Activated T-helper 1 cell treated with anti-CD3 and anti-CD28 coated beads, Interleukin-2, amount 50 U/mL, for 16 hours (primary cell): Measurements from ENCODE around the gene ARHGAP21.

Source experiments
- DNase-seq, 2 donors: peaks; one replicate each; pipeline ENCODE4 v3.0.0-alpha.2; 2020; ENCODE audit warnings: low read depth in 1 of 2, low spot score in 1 of 2

Gene ARHGAP21

DNA sequence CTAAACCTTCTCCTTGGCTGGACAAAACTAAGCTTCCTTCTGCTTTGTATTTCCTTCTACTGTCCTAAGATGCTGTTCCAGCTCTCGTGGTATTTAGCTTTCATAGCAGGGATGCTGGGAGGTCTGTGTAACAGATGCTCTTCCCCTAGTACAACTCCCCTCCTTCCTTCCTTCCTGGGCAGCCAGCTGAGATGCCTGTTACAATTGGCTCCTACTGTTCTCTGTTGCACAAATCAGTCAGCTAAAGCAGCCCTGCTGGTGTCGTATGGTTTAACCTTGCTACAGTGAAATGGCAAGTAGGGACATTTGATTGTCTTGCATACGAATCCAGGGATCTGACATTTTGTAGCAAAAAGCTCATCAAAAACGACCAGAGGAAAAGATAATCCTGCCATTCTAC lies 143.8 kb downstream of the ARHGAP21 start:
- no peak for DNase-seq

DNA sequence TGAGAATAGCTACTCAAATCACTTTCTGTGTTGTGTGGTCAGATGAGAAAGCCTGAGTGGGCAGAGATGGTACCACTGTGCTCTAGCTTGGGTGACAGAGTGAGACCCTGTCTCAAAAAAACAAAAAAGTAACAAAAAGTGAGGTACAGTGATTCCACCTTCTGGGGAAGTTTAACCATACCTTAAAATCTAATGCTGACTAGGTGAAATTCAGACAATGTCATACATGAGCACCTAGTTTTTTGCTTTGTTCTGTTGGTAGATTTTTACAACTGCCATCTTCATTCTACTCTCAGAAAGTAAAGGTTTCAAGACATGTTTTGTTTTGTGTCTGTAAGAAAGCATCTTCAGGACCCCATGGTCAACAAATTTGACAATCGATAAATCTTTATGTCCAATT lies 144.2 kb downstream of the ARHGAP21 start:
- no peak for DNase-seq

DNA sequence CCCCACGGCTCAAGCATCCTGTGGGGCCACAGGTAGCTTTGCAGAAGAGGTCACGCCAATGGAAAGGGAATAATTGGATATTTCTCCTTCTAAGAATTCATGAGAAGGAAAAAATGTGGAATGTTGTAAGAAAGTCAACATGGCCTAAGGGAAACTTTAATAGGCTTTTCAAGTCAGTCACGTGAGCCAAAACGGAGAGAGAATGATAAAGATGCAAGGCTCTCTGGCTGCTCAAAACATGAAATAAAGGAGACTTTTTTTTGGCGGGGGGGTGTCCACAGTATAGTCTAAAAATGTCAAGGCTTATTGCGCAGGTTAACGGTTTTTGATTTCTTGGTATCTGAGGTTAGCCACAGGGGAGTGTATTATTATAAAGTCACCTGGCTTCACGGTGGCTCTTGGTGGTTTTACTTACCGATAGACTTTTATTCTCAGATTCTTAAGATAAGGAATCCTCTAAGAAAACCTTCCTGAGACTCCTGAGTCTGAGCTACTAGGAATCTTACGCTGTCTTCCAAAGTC lies 148.1 kb downstream of the ARHGAP21 start:
- DNase-seq: no peak

DNA sequence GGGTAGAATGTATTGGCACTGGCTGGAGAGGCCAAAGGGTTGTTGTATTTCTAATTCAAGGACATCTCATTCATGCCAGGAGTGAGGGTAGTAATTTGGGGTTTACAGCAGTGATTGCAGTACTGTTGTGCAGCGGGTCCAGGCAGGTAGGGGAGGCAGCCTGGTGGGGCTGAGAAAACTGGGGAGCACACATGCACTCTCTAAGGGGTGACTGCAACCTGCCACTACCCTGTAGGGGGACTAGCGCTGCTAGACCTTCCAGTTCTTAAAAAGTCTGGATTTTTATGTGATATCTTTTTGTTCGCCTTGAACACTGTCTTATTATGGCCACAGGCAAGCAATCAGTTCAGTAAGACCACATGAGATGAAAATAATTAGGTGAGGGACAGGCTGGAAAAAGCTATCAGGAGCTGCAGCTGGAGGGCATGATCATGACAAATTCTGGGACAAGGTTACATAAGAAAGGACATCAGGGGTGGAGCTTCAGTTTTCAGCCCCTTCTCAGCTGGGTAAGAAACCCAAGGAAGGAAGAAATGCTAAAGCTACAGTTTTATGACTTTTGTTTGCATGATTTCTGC lies 149.0 kb downstream of the ARHGAP21 start:
- no peak for DNase-seq

DNA sequence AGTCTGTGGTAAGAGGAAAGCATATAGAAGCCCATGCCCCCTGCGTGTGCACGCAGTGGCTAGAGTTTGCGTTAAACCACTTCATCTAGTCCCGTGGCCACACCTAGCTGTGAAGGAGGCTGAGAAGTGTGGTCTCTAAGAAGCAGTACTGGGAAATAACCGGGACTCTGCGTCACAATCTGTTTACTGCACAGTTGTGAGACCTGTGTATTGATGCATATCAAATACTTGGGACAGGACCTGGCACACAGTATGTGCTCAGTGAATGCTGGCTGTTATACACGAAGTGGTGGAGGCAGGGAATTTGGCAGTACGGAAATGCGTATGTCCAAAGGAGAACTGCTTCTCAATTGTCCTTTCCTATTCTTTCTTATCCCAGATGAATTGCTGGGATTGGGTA lies 149.5 kb downstream of the ARHGAP21 start:
- DNase-seq: no peak

DNA sequence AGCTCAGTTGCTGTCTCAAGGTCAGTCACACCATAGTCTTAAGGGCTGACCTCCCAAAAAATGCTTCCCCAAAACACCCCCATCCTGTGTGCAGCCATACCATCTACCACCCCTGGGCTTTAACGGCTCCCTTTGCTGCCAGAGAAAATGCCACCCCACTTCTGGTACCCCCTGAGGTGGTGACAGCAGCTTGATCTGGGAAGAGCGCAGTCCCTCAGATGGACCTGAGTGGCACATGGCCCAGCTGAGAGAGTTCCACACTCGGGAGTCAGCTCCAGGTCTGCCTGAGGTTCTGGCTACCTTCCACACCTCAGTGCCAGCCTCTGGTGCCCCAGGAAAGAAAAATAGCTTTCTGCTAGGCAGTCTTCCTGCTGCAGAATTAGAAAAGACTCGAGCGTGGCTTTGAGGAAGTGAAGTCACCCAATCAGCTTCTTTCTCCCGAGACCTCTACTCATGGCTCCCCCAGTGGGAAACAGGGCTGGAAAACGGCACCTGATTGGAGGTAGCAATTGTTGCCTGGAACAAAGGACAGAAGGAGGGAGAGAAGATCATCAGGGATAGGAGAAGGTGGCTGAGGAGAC lies 151.7 kb downstream of the ARHGAP21 start:
- no peak for DNase-seq

DNA sequence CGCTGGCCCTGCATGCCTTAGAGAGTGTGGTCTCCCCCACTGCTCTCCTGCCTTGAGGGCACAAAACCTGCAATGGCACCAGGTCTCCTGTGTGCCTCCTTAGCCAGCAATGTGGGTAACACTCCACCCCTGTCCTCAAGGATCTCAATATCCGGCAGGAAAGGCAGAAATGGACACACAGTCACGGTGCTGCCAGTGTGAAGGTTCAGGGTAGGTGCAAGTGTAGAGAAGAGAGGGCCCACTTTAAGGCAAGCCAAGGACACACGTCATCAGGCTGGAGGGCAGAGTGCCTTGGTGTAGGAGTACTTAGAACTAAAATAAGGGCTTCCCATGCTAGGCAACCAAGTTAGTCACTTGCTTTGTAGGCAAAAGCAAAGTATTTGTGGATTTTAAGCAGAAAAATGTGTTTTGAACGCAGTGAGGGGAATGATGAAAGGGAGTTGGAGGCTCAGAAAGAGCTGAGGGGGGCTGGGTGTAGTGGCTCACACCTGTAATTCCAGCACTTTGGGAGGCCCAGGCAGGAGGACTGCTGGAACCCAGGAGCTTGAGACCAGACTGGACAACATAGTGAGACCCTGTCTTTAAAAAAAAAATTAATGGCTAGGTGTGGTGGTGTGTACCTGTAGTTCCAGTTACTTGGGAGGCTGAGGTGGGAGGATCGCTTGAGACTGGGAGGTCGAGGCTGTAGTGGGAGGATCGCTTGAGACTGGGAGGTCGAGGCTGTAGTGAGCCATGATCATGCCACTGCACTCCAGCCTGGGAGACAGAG lies 152.8 kb downstream of the ARHGAP21 start:
- DNase-seq: no peak

DNA sequence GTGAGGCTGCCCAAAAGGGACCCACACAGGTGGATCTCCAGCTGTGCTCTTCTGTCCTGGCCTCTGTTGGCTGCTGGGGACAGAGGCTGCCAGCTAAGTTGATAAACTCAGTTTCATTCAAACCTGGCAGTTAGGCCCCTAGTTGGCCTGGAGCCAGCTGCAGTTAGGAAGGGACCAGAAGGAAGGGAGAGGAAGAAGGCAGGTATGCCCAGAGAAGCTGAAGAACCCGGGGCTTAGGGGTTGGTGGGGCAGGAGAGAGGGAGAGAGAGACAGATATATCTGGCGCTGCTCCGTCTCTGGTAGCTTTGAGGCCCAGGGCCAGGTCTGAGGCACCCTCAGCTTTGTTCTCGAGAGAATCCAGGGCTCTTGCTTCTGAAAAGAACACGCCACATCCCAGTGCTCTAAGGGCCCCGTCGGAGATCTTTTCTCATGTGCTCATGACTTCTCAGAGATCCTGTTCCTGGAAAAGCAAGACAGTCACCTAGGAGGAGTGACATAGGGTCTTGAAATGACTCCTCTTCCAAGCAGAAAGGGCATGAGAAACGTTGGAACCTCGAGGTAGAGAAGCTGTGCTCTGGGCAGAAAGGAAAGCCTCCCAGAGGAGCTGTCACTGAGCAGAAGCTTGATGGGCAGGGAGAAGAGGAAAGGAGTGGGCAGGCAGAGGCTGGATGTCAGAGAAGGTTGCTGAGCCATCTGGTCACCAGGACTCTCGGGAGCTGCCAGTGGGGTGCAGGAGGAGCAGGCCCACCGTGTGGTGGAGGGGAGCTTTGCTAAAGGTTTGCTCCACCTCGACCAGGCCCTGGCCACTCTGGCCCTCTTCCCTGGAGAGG lies 153.6 kb downstream of the ARHGAP21 start:
- DNase-seq: no peak

DNA sequence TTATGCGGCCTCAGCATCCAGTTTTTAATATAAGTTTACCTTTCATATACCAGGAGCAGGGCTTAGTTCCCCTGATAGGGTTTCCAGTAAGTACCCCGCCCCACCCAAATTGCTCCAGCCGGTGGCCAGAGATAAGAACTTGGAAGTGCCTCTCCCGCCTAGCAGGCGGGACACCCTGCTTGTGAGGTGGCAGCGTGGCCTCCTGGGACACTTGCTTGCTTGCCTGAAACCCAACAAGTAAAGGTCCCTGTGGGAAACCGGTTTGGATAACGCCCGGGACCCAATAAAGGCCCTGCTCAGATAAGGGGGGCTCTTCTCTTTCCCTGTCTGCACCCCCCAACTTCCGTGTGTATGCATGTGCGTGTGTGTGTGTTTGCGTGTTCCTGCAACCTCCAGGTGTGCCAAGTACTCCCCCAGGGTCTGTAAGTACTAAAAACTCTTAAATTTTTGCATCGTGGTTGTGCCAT lies 154.3 kb downstream of the ARHGAP21 start:
- no peak for DNase-seq

DNA sequence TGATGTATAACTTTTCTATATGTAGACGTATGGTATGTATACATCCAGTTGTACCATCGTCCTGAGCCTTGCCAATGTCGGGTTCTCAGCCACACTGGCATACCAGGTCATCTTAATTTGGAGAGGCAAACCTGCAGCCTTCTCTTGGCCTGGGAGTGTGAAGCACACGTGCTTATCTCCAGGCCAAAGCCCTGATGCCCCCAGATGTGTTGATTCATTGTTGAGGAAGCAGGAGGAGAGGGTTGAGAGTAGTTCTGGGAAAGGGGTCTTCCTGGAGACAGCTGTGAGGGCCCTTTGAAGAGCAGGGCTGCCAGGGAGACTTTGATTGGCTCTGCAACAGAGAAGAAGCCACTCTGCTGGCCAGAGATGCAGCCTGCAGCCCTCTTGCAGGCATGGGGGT lies 155.6 kb downstream of the ARHGAP21 start:
- DNase-seq: no peak

DNA sequence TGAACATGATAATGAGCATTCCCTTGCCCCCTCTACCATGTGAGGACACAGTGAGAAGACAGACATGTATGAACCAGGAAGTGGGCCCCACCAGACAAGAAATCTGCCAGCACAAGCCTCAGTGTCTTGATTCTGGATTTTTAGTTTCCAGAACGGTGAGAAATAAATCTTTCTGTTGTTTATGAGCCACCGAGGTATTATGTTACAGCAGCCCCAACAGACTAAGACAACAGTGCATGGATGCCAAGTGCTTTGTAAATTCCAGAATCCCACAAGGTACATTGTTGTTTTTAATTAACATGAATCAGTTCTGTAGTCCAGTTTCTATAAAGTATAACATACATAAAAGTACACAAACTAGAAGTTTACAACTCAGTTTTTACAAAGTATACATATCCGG lies 162.2 kb downstream of the ARHGAP21 start:
- no peak for DNase-seq

DNA sequence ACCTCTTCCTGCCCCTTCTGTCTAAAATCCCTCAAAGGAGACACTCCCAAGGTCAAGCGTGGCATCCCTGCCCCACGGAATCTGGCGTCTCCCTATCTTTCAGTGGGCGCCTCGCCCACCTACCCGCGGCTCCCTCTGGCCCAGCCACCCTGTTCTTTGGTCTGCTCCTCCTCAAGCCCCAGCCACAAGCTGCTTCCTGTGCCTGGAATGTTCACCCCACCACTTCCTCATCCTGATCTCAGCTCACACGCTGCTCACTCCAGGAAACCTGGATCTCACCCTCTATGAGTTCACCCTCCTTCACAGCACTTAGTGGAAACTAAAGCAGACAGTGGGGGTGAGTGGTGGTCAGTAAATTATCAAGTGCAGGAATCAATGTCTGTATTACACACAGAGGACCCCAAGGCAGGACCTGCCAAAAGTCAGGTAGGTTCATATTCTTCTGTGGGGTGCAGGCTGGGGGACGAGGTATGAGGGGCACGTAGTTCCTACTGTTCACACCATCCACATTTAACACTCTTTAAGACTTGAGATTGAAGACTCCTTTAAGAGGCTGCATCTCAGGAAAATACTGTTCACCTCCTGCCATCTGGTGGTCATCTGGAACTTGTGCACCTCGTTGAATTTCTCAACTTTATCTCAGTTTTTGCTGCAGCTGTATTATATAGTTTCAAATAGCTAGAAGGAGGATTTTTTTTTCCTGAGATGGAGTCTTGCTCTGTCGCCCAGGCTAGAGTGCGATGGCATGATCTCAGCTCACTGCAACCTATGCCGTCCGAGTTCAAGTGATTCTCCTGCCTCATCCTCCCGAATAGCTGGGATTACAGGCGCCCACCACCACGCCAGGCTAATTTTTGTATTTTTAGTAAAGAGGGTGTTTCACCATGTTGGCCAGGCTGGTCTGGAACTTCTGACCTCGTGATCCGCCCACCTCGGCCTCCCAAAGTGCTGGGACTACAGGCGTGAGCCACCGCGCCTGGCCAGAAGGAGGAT lies 166.6 kb downstream of the ARHGAP21 start:
- no peak for DNase-seq

DNA sequence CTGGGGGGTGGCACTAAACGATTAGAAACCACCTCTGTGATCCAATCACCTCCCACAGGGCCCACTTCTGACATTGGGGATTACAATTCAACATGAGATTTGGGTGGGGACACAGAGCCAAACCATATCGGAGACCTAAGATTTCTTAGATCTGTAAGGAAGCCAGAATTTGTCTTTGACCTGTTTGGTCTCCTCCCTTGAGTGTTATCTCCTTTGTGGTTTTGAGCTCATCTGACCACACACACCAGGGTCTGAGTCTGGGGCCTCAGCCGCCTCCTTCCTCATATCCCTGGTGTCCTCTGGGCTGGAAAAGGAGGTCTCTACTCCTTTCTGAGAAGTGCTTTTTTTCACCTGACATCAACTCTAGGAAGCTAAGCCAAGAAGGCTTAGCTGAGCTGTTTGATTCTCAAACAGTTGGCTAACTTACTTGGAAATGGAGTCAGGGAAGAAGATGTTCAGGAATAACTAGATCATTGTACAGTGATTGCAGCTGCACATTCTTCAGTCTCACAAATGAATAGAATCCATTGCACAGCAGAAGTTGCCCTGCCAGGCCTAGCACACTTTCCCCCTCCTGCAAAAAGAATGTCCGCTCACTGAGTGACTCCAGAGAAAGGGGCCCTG lies 167.4 kb downstream of the ARHGAP21 start:
- DNase-seq: no peak

DNA sequence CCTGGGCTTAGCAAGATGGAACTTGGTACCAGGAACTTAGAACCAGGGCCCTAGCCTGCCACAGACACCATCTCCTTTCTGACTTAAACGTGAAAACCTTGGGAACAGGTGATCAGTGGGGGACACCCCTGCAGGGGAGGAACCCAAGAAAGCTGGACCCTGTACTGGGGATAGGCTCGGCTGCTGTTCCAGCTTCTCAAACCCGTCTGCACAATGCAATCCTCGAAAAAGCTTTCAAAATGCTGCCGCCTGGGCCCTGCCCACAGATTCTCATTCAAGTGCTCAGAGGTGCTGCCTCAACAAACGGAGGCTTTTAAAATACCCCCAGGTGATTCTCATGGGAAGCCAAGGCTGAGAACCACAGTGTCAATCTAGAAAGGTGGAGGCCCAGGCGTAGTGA lies 169.7 kb downstream of the ARHGAP21 start:
- DNase-seq: no peak

DNA sequence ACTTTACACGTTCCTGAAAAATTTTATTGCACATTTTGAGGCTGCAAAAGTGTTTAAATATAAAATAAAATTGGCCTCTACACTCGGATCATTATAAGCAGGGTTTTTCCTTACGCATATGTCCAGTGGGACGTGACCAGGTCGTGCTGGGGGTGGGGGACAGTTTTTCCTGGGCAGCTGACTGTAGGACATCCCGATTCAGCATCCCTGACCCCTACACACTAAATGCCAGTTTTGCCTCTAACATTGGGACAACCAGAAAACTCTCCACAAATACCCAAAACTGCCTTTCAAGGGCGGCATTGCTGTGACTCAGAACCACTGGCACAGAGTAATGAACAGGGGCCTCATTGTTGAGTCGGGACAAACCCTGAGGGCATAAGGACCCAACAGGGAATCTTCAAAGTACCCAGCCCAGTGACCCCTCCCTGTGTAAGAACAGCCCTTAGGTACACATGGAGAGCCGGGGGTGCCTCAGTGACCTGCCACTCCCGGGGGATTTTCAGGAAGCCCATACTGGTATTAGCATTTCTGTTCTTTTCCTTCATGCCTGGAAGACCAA lies 170.6 kb downstream of the ARHGAP21 start:
- DNase-seq: no peak

DNA sequence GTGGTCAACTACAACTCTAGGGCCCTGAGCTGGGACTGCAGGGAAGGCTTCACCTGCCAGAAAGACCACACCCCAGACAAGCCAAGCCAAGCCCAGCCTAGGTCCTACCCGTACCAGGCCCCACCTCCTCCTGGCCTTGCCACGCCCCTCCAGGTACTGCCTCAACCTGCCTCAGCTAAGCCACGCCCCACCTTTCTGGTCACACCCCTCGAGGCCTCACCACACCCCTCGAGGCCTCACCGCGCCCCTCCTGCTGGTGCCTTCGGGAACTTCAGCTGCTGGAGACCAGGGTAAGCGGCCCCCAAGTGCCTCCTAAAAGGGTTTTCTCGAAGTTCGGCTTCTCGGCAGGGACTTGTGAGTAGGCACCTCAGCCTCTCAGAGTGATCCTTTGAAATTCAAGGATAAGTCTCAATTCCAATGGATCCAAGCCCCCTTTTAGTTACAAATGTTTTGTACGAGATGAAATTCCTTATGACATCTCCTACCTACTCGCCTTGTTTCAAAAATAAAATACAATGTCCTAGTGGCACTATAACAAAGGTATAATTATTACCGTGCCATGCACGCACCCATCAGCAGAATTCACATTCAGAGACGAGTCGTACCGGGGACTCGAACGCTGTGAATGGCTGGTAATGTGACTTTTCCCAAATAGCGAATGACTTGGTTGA lies 171.2 kb downstream of the ARHGAP21 start:
- no peak for DNase-seq

DNA sequence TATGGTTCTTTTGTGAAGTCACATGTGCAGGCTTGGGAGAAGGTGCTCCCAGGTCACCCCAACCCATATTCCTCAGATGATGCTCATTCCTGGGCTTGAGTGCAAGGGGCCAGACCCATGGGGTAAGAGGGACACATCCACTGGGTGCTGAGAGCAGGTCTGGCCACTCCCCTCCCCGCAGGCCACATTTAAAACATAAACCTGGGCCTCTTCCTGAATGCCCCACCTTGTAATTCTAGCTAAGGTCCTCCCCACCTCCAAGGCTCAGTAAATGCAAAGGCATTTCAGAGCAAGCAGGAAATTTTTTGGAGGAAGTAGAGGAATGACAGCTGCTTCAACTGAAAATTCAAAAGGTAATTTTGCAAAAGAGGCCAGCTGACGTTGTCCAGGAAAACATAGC lies 172.5 kb downstream of the ARHGAP21 start:
- no peak for DNase-seq

DNA sequence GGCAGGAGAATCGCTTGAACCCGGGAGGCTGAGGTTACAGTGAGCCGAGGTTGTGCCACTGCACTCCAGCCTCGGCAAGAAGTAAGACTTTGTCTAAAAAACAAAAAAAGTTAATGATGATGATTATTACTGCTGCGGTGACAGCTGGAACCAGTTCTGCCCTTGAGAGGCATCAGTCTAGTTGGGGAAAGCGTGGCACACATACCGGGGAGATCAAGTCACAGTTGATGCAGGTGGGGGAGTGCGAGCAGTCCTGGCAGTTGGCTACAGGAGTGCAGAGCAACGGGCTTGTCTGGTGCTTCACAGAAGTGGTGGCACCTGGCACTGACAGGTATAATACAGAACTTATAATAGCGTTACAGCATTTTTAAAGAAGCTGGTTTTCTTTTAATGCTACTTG lies 173.0 kb downstream of the ARHGAP21 start:
- DNase-seq: no peak

DNA sequence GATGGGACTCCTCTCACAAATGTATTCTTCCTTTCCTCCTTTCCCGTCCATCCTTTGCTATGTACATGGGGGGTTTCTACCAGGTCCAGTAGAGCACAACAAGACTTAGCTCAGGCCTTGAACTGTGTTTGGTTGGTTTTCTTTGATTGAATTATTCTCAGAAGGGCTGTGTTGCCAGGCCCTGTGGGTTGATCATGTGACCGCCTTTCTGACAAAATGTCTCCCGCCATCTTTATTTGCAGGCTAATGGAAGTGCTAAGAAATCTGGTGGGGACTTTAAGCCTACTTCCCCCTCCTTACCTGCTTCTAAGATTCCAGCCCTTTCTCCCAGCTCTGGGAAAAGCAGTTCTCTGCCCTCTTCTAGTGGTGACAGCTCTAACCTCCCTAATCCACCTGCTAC lies 178.1 kb downstream of the ARHGAP21 start:
- no peak for DNase-seq
